ENCODE data around the gene MAGI3.
A peak's percentile ranks its signal among the peaks of the same experiment; 100 is the strongest.
"Not testable (repeated sequence)": the region's sequence is repeated elsewhere in the genome, so short reads cannot be mapped to it uniquely, and the experiment has no call there.

Gene MAGI3

DNA sequence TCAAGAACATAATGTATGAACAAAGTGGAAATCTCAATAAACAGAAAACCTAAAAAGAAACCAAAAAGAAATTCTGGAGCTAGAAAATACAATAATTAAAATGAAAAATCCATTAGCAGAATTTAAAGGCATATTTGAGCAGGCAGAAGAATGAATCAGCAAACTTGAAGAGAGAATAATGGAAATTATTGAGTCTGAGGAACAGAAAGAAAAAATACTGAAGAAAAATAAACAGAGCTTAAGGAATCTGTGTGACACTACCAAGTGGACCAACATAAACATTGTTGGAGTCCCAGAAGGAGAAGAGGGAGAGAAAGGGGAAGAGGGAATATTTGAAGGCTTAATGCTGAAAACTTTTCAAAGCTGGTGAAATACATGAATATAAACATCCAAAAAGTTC, 54.5 kb downstream of the MAGI3 start:
- no peak for DNase-seq

DNA sequence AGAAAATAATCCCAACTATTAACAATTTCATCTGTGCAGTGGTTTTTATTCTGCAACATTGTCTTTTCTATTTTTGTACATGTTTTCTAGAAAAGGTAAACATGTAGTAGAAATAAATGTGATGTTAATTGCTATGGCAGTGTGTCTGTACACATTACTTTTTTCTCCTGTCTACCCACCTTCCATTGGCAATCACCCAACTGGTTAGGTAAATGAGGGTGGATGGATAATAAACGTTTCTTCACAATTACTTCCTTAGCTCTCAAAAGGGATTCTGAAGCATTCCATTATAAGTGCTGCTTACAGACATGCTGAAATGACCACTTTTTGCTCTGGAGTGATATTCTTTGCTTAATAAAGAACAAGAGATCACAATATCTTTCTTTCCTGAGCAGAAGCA, 61.4 kb downstream of the MAGI3 start:
- peak; percentile 47 for DNase-seq

DNA sequence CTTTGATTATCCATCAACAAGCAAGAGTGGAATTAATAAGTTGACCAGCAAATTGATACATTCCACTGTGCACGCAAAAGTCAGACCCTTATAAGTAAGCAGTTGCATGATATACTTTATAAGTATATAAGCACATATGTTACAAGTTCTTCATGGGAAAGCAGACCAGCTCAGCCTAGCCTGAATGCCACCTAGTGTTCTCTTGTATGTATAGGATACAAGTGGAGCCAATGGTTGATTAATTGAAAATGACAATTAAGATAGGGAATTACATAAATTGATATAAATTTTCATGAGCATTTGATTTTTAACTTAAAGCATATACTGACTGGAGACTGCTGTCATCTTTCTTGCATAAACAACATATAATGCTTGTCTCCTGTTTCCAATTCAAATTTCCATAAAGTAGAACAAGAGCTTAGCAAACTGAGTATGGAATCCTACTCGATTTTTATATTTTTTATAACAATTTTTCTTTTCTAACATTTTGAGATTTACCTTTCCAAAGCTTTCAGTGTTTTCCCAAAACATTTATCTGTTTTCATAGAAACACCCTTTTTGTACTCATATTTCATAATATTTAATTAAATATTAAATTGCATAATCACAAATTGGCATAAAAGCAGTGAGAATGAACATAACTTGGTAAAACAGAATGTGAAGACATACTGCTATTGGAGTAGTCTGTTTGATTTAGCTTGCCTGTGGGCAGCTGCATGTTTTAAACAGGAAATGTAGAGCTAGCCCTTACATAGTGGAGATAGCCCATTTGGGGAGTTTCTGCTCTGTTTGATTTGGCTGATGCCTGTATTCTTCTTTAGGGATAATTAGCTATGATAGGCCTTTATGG, 62.8 kb downstream of the MAGI3 start:
- no peak for DNase-seq

GRCh38 chr1:113453771-113454083, 63.4 kb downstream of the MAGI3 start:
- DNase-seq: peak; percentile 42

GRCh38 chr1:113455374-113455773, 65.1 kb downstream of the MAGI3 start:
- DNase-seq: no peak

DNA sequence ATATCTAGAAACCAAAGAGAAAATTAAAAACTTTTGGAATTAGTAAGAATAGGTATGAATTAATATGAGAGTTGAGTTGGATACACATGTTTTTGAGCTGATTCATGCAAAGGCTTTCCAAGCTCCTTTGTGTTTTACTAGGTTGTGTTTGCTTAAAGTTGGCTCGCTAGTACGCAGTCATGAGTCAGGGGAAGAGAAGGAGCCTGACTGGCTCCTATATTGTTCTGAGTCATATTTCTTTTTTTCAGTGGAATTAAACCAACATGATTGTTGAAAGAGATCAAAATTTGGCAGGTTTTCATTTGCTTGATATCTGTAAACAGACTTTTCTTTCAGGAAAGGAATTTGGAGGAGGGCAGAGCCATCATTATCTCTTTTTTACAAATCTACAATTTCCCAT, 66.7 kb downstream of the MAGI3 start:
- DNase-seq: no peak

GRCh38 chr1:113459279-113459678, 69.0 kb downstream of the MAGI3 start:
- no peak for DNase-seq

DNA sequence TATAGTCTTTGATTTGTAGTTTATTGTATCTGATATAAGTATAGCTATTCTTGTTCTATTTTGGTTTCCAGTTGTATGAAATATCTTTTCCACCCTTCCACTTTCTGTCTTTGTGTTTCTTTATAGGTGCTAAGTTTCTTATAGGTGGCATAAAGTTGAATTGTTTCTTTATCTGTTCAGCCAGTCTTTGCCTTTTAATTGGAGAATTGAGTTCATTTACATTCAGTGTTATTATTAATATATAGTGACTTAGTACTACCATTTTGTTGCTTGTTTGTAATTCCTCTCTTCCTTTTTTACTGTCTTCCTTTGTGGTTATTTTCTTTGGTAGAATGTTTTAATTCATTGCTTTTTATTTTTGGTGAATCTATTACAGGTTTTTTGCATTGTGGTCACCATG, 77.7 kb downstream of the MAGI3 start:
- no peak for DNase-seq

- not testable (repeated sequence) for DNase-seq
These were observed 88.3 kb downstream of the MAGI3 start for GRCh38 chr1:113478427-113479195.

- no peak for DNase-seq
These were observed 89.7 kb downstream of the MAGI3 start for GRCh38 chr1:113479713-113480676.

- not testable (repeated sequence) for DNase-seq
These were observed 94.8 kb downstream of the MAGI3 start for GRCh38 chr1:113485131-113485530.

DNA sequence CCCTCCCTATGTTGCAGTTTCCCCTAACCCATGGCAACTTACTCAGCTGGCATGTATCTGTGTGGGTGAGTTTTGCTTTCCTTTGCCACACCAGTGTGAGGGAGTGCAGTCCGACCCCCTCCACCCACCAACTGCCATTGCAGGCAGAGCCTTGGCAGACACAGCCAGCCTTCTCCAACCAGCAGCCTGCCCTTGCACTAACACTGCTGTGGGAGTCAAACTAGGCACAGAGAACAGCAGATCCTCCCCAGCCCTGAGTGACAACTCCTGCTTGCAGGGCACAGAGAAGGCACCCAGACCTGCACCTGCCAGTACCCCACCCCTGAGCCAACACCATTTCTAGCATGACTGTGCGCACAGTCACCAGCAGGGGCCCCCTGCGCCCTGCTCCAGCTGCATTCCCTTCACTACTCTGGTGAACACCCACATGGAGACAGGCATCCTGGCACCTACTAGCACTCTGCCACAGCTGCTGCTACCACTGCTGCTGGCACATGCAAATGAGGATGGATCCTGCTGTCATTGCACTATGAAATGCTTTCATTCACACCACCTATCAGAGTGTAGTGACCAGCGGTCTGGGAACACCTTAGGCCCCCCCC, 98.4 kb downstream of the MAGI3 start:
- no peak for DNase-seq

DNA sequence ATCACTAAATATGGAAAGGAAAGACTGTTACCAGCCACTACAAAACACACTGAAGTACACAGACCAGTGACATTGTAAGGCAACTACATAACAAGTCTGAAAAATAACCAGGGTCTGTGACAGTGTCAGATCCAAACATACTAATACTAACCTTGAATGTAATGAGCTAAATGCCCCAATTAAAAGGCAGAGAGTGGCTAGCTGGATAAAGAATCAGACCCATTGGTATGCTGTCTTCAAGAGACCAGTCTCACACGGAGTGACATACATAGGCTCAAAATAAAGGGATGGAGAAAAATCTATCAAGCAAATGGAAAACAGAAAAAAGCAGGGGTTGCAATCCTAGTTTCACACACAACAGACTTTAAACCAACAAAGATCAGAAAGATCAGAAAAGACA, 100.1 kb downstream of the MAGI3 start:
- no peak for DNase-seq

DNA sequence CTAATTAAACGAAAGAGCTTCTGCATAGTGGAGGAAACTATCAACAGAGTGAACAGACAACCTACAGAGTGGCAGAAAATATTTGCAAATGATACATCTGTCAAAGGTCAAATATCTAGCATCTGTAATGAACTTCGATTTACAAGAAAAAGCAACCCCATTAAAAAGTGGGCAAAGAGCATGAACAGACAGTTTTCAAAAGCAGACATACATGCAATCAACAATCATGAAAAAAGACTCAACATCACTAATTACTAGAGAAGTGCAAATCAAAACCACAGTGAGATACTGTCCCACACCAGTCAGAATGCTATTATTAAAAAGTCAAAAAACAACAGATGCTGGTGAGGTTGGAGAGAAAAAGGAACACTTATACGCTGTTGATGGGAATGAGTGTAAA, 103.2 kb downstream of the MAGI3 start:
- DNase-seq: no peak

- DNase-seq: no peak
These were observed 115.0 kb downstream of the MAGI3 start for GRCh38 chr1:113505357-113505756.

GRCh38 chr1:113507552-113508214, 117.4 kb downstream of the MAGI3 start:
- no peak for DNase-seq

- no peak for DNase-seq
These were observed 118.2 kb downstream of the MAGI3 start for GRCh38 chr1:113508364-113509164.

DNA sequence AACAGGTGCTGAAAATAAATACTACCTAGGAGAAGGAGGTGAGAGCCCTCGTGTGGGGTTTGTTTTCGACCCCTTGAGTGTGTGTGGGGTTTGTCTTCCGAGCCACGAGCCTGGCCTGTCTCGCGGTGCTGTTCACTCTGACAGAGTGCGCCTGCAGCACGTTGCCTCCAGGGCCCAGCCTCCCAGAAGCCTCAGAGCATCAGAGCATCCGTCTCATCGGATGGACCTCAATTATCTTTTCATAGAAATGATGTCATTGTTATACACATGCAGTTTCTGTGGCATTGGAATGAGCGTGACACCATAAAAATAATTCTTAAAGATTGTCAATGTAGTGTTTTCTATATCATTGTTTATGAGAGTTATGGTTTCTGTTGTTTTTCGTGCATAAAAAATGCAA, 119.5 kb downstream of the MAGI3 start:
- DNase-seq: not testable (repeated sequence)

- DNase-seq: no peak
These were observed 121.0 kb downstream of the MAGI3 start for GRCh38 chr1:113511269-113511668.

DNA sequence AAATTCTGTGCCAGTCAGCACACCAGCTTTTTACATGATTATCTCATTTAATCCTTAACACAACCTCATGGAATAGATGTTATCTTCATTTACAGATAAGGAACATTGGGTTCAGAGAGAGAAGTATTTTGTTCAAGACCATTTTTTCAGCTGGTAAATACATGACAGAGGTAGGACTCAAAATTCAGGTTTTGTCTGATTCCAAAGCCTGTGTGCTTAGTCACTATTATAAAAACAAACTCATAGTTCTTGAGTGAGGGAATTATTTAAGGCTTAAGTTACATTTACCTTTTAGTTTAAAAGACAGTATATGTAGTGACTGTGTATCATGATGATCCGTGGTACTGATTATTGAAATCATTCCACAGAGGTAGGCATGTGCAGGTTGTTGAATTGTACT, 125.2 kb downstream of the MAGI3 start:
- no peak for DNase-seq

GRCh38 chr1:113517346-113517745, 127.0 kb downstream of the MAGI3 start:
- DNase-seq: no peak

Measured in NCI-H1105 (cell line).